LNCAP (cell line): ENCODE measurements around the gene TBCD.

Experiments used
- CTCF ChIP-seq: fragments of 450-650 bp; IDR thresholded peaks from 2 replicates; pipeline ENCODE4 v1.5.1; 2017; ENCODE audit warnings: mild to moderate bottlenecking

Gene TBCD

GRCh38 chr17:82862737-82863382 lies 111.0 kb downstream of the TBCD start:
- TF ChIP-seq CTCF: no peak

GRCh38 chr17:82863383-82863940 lies 111.6 kb downstream of the TBCD start:
- no peak for TF ChIP-seq CTCF

- TF ChIP-seq CTCF: no peak
These were observed 112.3 kb downstream of the TBCD start for GRCh38 chr17:82863941-82864712.

- no peak for TF ChIP-seq CTCF
These were observed 112.9 kb downstream of the TBCD start for GRCh38 chr17:82864713-82865248.

GRCh38 chr17:82865274-82865673 lies 113.4 kb downstream of the TBCD start:
- no peak for TF ChIP-seq CTCF

GRCh38 chr17:82865774-82866395 lies 114.0 kb downstream of the TBCD start:
- TF ChIP-seq CTCF: no peak

GRCh38 chr17:82866590-82867191 lies 114.8 kb downstream of the TBCD start:
- TF ChIP-seq CTCF: no peak
